Measurements from ENCODE around the gene SGCD. TPM values are rescaled to one million over a fixed set of nuclear protein-coding genes. Genes with fewer than 3 reads are reported as not detected.
A peak's percentile ranks its signal among the peaks of the same experiment; 100 is the strongest.

The SGCD gene
- total and polyA plus RNA-seq, 4 donors = 0.79 to 20.9 (median 6.0) TPM

DNA sequence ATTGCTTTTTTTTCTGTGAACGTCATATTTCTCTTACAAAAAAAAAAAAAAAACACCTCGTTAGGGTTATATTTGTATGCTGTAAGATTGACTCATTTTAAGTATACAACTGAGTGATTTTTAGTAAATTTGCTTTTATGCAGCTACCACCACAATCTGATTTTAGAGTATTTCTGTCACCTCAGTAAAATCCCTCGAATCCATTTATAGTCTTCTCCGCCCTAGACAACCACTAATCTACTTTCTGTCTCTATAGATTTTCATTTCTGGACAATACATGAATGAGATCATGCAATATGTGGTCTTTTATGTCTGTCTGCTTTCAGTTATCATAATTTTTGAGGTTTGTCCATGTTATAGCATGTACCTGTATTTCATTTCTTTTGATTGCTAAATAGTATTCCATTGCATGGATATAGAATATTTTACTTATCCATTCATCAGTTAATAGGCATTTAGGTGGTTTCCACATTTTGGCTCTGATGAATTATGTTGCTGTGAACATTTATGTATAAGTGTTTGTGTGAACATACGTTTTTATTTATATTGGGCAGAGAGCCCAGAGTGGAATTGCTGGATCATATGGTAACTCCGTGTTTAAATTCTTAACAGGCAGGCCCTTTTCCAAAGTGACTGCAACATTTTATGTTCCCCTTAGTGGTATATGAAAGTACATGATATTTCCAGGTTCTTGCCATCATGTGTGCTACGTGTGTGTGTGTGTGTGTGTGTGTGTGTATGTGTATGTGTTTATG, 171.4 kb downstream of the SGCD start:
- peak in 2 of 3 donors; percentile 75 to 83 for DNase-seq
- no peak for TF ChIP-seq CTCF (IDR thresholded peaks at IDR 0.05; ENCODE audit: control extremely low read depth, extremely low read depth)

DNA sequence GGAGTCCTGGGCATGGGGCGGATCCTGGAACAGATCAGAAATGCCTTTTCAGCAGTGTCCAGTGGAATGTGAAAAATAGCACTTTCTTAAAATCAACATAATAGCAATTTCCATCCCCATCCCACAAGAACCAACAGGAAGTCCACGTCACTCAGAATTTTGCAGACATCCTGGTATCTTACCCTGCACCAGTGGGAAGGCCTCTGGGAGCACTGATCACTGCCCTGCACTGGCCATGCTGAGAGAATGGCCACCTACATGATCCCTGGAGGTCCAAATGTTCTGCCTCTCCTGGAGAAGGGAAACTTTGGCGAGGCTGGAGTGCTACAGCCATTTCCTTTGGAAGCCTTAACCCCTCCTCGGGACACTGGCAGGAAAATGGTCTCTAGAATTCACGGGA, 173.8 kb downstream of the SGCD start:
- WGBS, 2 donors = 61 to 67% methylated on average over 5 of the region's 5 CpGs
- ATAC-seq (ENCODE audit: insufficient read depth, low FRiP score) (no peak), DNase-seq (no peak)
- peaks cover 0 to 18% (median 0%) of the 10 kb centered on the region in 5 donors for H3K4me1 ChIP-seq (ENCODE audit: control insufficient read depth in 5 of 5, insufficient read depth in 5 of 5, low read length in 5 of 5)
- no peak overlapping the region for H3K27ac ChIP-seq (ENCODE audit: low read depth in 1 of 2, low read length in 1 of 2)
- no peak for TF ChIP-seq CTCF (IDR thresholded peaks at IDR 0.05; ENCODE audit: control extremely low read depth, extremely low read depth)
- H3K4me3 ChIP-seq = no peak overlapping the region
- no peak overlapping the region for H3K9ac ChIP-seq (ENCODE audit: insufficient read depth in 1 of 2, low read length in 2 of 2)
- no peaks in the 10 kb centered on the region for H3K9me3 ChIP-seq (ENCODE audit: control insufficient read depth in 4 of 4, insufficient read depth in 3 of 4, low read length in 3 of 4)
- H3K27me3 ChIP-seq (ENCODE audit: control insufficient read depth in 3 of 3, insufficient read depth in 3 of 3, low read length in 2 of 3) = no peaks in the 10 kb centered on the region
- H3K36me3 ChIP-seq (ENCODE audit: control insufficient read depth in 4 of 4, insufficient read depth in 4 of 4, low read length in 4 of 4) = no peaks in the 10 kb centered on the region

More for the DNA sequence above, 171.4 kb downstream of the SGCD start:
- Histone ChIP-seq H3K27me3 (ENCODE audit: control insufficient read depth in 3 of 3, insufficient read depth in 3 of 3, low read length in 2 of 3) (no peaks in the 10 kb centered on the region), H3K4me1 (ENCODE audit: control insufficient read depth in 5 of 5, insufficient read depth in 5 of 5, low read length in 5 of 5) (peaks cover 0 to 23% (median 0%) of the 10 kb centered on the region in 5 donors), H3K4me3 (no peak overlapping the region), H3K9me3 (ENCODE audit: control insufficient read depth in 4 of 4, insufficient read depth in 3 of 4, low read length in 3 of 4) (no peaks in the 10 kb centered on the region), H3K27ac (ENCODE audit: low read depth in 1 of 2, low read length in 1 of 2) (peak overlapping the region in 1 of 2 donors; percentile 45), H3K36me3 (ENCODE audit: control insufficient read depth in 4 of 4, insufficient read depth in 4 of 4, low read length in 4 of 4) (no peaks in the 10 kb centered on the region), H3K9ac (ENCODE audit: insufficient read depth in 1 of 2, low read length in 2 of 2) (no peak overlapping the region)
- no peak for ATAC-seq (ENCODE audit: insufficient read depth, low FRiP score)
- whole genome bisulfite sequencing, 2 donors = 60 to 84% methylated on average over 7 of the region's 7 CpGs

DNA sequence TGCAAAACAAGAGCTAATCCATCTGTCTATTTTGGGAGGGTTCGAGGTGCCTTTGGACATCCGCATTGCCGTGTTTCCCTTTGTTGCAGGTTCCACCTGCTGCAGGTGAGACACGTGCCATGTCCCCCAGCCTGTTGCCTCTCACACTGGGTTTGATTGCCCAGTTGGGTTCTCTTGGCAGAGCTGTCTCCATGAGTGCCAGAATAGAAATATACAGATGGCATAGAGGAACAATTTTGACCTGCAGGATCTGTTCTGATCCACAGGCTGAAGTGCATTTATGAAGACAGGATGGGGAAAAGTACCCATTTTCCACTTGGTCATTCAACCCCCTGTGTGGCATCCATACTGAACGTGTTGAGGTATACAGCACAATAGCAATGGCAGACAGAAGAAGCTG, 178.1 kb downstream of the SGCD start:
- H3K27me3 ChIP-seq (ENCODE audit: control insufficient read depth in 3 of 3, insufficient read depth in 3 of 3, low read length in 2 of 3) = no peaks in the 10 kb centered on the region
- no peaks in the 10 kb centered on the region for H3K36me3 ChIP-seq (ENCODE audit: control insufficient read depth in 4 of 4, insufficient read depth in 4 of 4, low read length in 4 of 4)
- no peak overlapping the region for H3K27ac ChIP-seq (ENCODE audit: low read depth in 1 of 2, low read length in 1 of 2)
- TF ChIP-seq CTCF (IDR thresholded peaks at IDR 0.05; ENCODE audit: control extremely low read depth, extremely low read depth) = no peak
- H3K9me3 ChIP-seq (ENCODE audit: control insufficient read depth in 4 of 4, insufficient read depth in 3 of 4, low read length in 3 of 4) = no peaks in the 10 kb centered on the region
- DNase-seq (no peak), ATAC-seq (ENCODE audit: insufficient read depth, low FRiP score) (no peak)
- peaks cover 0 to 6% (median 0%) of the 10 kb centered on the region in 5 donors for H3K4me1 ChIP-seq (ENCODE audit: control insufficient read depth in 5 of 5, insufficient read depth in 5 of 5, low read length in 5 of 5)
- WGBS, 2 donors = 87% methylated on average over 5 of the region's 5 CpGs
- H3K9ac ChIP-seq (ENCODE audit: insufficient read depth in 1 of 2, low read length in 2 of 2) = no peak overlapping the region
- no peak overlapping the region for H3K4me3 ChIP-seq
